H9 (cell line): ENCODE results near the gene REXO4. TPM values are rescaled to one million over a fixed set of nuclear protein-coding genes. Genes with fewer than 3 reads are reported as not detected.

Source experiments
- DNase-seq: peaks from one replicate; pipeline ENCODE4 v3.0.0-alpha.2; 2017
- H2AFZ ChIP-seq: one replicate; pipeline ENCODE4 v1.6.1; 2013; ENCODE audit warnings: mild to moderate bottlenecking, low read length, control low read depth, moderate library complexity
- H2AK5ac ChIP-seq: 2 replicates; pipeline ENCODE4 v1.6.1; 2013; ENCODE audit warnings: low read length, control low read depth, mixed read lengths; ENCODE audit not compliant: insufficient read length
- H2BK120ac ChIP-seq: one replicate; pipeline ENCODE4 v1.6.1; 2013; ENCODE audit warnings: low read depth, mild to moderate bottlenecking, low read length, control low read depth, inconsistent platforms; ENCODE audit not compliant: poor library complexity, severe bottlenecking
- H2BK12ac ChIP-seq: 2 replicates; pipeline ENCODE4 v1.6.1; 2013; ENCODE audit warnings: low read length, control low read depth, mixed read lengths, low read depth; ENCODE audit not compliant: insufficient read length
- H2BK15ac ChIP-seq: 2 replicates; pipeline ENCODE4 v1.6.1; 2013; ENCODE audit warnings: low read depth, low read length, control low read depth
- H2BK20ac ChIP-seq: one replicate; pipeline ENCODE4 v1.6.1; 2013; ENCODE audit warnings: low read depth, mild to moderate bottlenecking, low read length, control low read depth, inconsistent platforms; ENCODE audit not compliant: poor library complexity, severe bottlenecking
- H2BK5ac ChIP-seq: 2 replicates; pipeline ENCODE4 v1.6.1; 2013; ENCODE audit warnings: low read length, control low read depth, mixed read lengths; ENCODE audit not compliant: insufficient read length
- H3K14ac ChIP-seq: 2 replicates; pipeline ENCODE4 v1.6.1; 2013; ENCODE audit warnings: low read length, control low read depth; ENCODE audit not compliant: insufficient read depth
- H3K18ac ChIP-seq: 2 replicates; pipeline ENCODE4 v1.6.1; 2013; ENCODE audit warnings: low read depth, mild to moderate bottlenecking, mixed read lengths, low read length, control low read depth; ENCODE audit not compliant: insufficient read length
- H3K23ac ChIP-seq: 2 replicates; pipeline ENCODE4 v1.6.1; 2013; ENCODE audit warnings: low read length, control low read depth, mixed read lengths, low read depth; ENCODE audit not compliant: insufficient read length
- H3K23me2 ChIP-seq: 2 replicates; pipeline ENCODE4 v1.6.1; 2013; ENCODE audit warnings: low read depth, mild to moderate bottlenecking, mixed read lengths, low read length, control low read depth; ENCODE audit not compliant: insufficient read length, poor library complexity, severe bottlenecking
- H3K27ac ChIP-seq: 2 replicates; pipeline ENCODE4 v1.5.1; 2013; ENCODE audit warnings: low read length, control low read depth, mixed read lengths, low read depth; ENCODE audit not compliant: insufficient read length
- H3K27me3 ChIP-seq: 2 replicates; pipeline ENCODE4 v1.6.1; 2013; ENCODE audit warnings: low read length, control low read depth, inconsistent platforms; ENCODE audit not compliant: insufficient read depth
- H3K4ac ChIP-seq: 2 replicates; pipeline ENCODE4 v1.6.1; 2013; ENCODE audit warnings: low read depth, mild to moderate bottlenecking, control low read depth, inconsistent platforms, low read length, moderate library complexity
- H3K4me1 ChIP-seq: 2 replicates; pipeline ENCODE4 v1.6.1; 2013; ENCODE audit warnings: low read length, control low read depth, inconsistent platforms; ENCODE audit not compliant: insufficient read depth
- H3K4me2 ChIP-seq: 2 replicates; pipeline ENCODE4 v1.6.1; 2013; ENCODE audit warnings: low read length, control low read depth, mixed read lengths; ENCODE audit not compliant: insufficient read length, insufficient read depth
- H3K56ac ChIP-seq: 2 replicates; pipeline ENCODE4 v1.6.1; 2013; ENCODE audit warnings: low read depth, mild to moderate bottlenecking, mixed read lengths, low read length, control low read depth; ENCODE audit not compliant: insufficient read length
- H3K79me1 ChIP-seq: 2 replicates; pipeline ENCODE4 v1.6.1; 2013; ENCODE audit warnings: low read depth, mild to moderate bottlenecking, moderate library complexity, low read length, control low read depth, inconsistent platforms; ENCODE audit not compliant: insufficient read depth, poor library complexity, severe bottlenecking
- H3K79me2 ChIP-seq: 2 replicates; pipeline ENCODE4 v1.6.1; 2013; ENCODE audit warnings: low read length, control low read depth, inconsistent platforms; ENCODE audit not compliant: insufficient read depth
- H3K9ac ChIP-seq: 2 replicates; pipeline ENCODE4 v1.6.1; 2013; ENCODE audit warnings: low read length, control low read depth, mixed read lengths; ENCODE audit not compliant: insufficient read length; ENCODE audit errors: extremely low read depth
- H3K9me3 ChIP-seq: one replicate; pipeline ENCODE4 v1.6.1; 2013; ENCODE audit warnings: low read depth, low read length, inconsistent platforms; ENCODE audit not compliant: control insufficient read depth
- H3T11ph ChIP-seq: one replicate; pipeline ENCODE4 v1.6.1; 2013; ENCODE audit warnings: mild to moderate bottlenecking, low read length, control low read depth, inconsistent platforms
- H4K20me1 ChIP-seq: one replicate; pipeline ENCODE4 v1.6.1; 2013; ENCODE audit not compliant: control insufficient read depth, insufficient read length, insufficient read depth
- H4K5ac ChIP-seq: 2 replicates; pipeline ENCODE4 v1.6.1; 2013; ENCODE audit warnings: low read depth, mild to moderate bottlenecking, mixed read lengths, low read length, control low read depth; ENCODE audit not compliant: insufficient read length
- H4K8ac ChIP-seq: replicated peaks from 2 replicates; pipeline ENCODE4 v1.6.1; 2013; ENCODE audit warnings: low read length, control low read depth, mixed read lengths, low read depth; ENCODE audit not compliant: insufficient read length
- H4K91ac ChIP-seq: 2 replicates; pipeline ENCODE4 v1.6.1; 2013; ENCODE audit warnings: low read depth, mild to moderate bottlenecking, moderate library complexity, mixed read lengths, low read length, control low read depth; ENCODE audit not compliant: insufficient read length
- H3K27ac Mint-ChIP-seq, 3 experiments: 2 replicates in 2 of 3; 3 replicates in 1 of 3; pipeline ENCODE4 v1.8.0; 2020 to 2021; ENCODE audit warnings: mixed read lengths in 3 of 3, mild to moderate bottlenecking in 1 of 3, moderate library complexity in 1 of 3
- H3K27me3 Mint-ChIP-seq: 2 replicates; pipeline ENCODE4 v1.8.0; 2021; ENCODE audit warnings: low read depth, mild to moderate bottlenecking, moderate library complexity, mixed read lengths
- H3K36me3 Mint-ChIP-seq, 3 experiments: 2 replicates in 2 of 3; 3 replicates in 1 of 3; pipeline ENCODE4 v1.8.0; 2020 to 2021; ENCODE audit warnings: low read depth in 3 of 3, mixed read lengths in 3 of 3; ENCODE audit not compliant: insufficient read depth in 1 of 3
- H3K4me1 Mint-ChIP-seq, 2 experiments: 2 replicates each; pipeline ENCODE4 v1.8.0; 2020; ENCODE audit warnings: mixed read lengths in 2 of 2
- H3K4me3 Mint-ChIP-seq, 2 experiments: 2 replicates in 1 of 2; 3 replicates in 1 of 2; pipeline ENCODE4 v1.8.0; 2020 to 2021; ENCODE audit warnings: mild to moderate bottlenecking in 2 of 2, mixed read lengths in 2 of 2, moderate library complexity in 1 of 2
- H3K9me3 Mint-ChIP-seq, 2 experiments: 2 replicates in 1 of 2; 3 replicates in 1 of 2; pipeline ENCODE4 v1.8.0; 2020; ENCODE audit warnings: mild to moderate bottlenecking in 2 of 2, mixed read lengths in 2 of 2, moderate library complexity in 1 of 2
- CTCF ChIP-seq: fragments of 200-600 bp; sonication (generic); conservative IDR thresholded peaks from 3 replicates; pipeline ENCODE4 v1.8.0; 2021; ENCODE audit warnings: antibody characterized with exemption, mild to moderate bottlenecking
- WGBS: extraction: QIAGEN DNeasy Blood & Tissue Kit; methylation state at CpG from one replicate; pipeline ENCODE4 v1.1.7; 2013; ENCODE audit warnings: missing lambda C conversion rate, low lambda C conversion rate, mixed read lengths; ENCODE audit not compliant: insufficient read length; ENCODE audit errors: extremely low coverage; 5-methylcytosine and 5-hydroxymethylcytosine counted together
- total RNA-seq: library from RNA; stranded (reverse); gene quantifications from 2 replicates; pipeline ENCODE4 v1.2.1, GENCODE V29; 2021

REXO4 gene
- total RNA-seq, 1 experiment from 2014 or later, result 35.2 TPM

GRCh38 chr9:133463864-133464615, 46.2 kb upstream of the REXO4 start:
- peaks cover 7% of the 10 kb centered on the region; the same call in 1 of the 2 replicates for H3K4me1 ChIP-seq
- no peaks in the 10 kb centered on the region for H3K27me3 ChIP-seq
- H4K20me1 ChIP-seq, result peaks cover 2% of the 10 kb centered on the region
- TF ChIP-seq CTCF, result no peak
- H2AK5ac ChIP-seq, result no peak overlapping the region
- H3K9me3 ChIP-seq, result no peaks in the 10 kb centered on the region
- no peaks in the 10 kb centered on the region for H3K79me2 ChIP-seq
- no peak overlapping the region for H3K4ac ChIP-seq
- Mint-ChIP-seq H3K36me3 (peaks cover 0 to 14% (median 5%) of the 10 kb centered on the region in 3 experiments; a peak in 4 of 7 replicates), H3K27me3 (peaks cover 2% of the 10 kb centered on the region; the same call in 1 of the 2 replicates), H3K4me1 (peaks cover 13 to 23% of the 10 kb centered on the region in 2 experiments), H3K4me3 (no peak overlapping the region), H3K9me3 (no peaks in the 10 kb centered on the region; a peak in 1 of 5 replicates), H3K27ac (no peak overlapping the region)
- H2BK12ac ChIP-seq, result no peak overlapping the region
- no peak overlapping the region for H2AFZ ChIP-seq
- no CpG with 5 or more reads among the region's 24 CpGs for WGBS
- H3K9ac ChIP-seq, result no peak overlapping the region
- H2BK15ac ChIP-seq, result no peak overlapping the region
- H3K27ac ChIP-seq, result no peak overlapping the region
- H3K18ac ChIP-seq, result no peak overlapping the region
- H4K5ac ChIP-seq, result no peak overlapping the region
- H2BK5ac ChIP-seq, result no peak overlapping the region
- no peak overlapping the region for H3K4me2 ChIP-seq
- no peak overlapping the region for H3K23ac ChIP-seq
- H4K91ac ChIP-seq, result no peak overlapping the region
- H3T11ph ChIP-seq, result no peak overlapping the region
- H3K14ac ChIP-seq, result no peak overlapping the region
- no peak overlapping the region for H3K56ac ChIP-seq
- peaks cover 10% of the 10 kb centered on the region for H3K23me2 ChIP-seq
- no peak overlapping the region for H2BK20ac ChIP-seq
- no peaks in the 10 kb centered on the region for H3K79me1 ChIP-seq
- no peak for DNase-seq
- no peak overlapping the region for H2BK120ac ChIP-seq
- H4K8ac ChIP-seq, result no peak overlapping the region
